ENCODE results near the gene CARHSP1.
"Not testable (repeated sequence)": the region's sequence is repeated elsewhere in the genome, so short reads cannot be mapped to it uniquely, and the experiment has no call there.

The CARHSP1 gene

GRCh38 chr16:8885674-8886592, 17.1 kb upstream of the CARHSP1 start:
- Histone ChIP-seq H3K9me3 (ENCODE audit: control insufficient read depth in 2 of 2, low read length in 2 of 2) (no peaks in the 10 kb centered on the region), H3K4me3 (ENCODE audit: low read length in 2 of 2) (no peak overlapping the region), H3K27ac (ENCODE audit: low read depth in 2 of 2, low read length in 2 of 2) (no peak overlapping the region), H3K4me1 (ENCODE audit: control insufficient read depth in 2 of 2, insufficient read depth in 2 of 2, low read length in 2 of 2) (peaks cover 22 to 24% of the 10 kb centered on the region in 2 donors), H3K9ac (ENCODE audit: low read depth in 1 of 2, low read length in 2 of 2) (no peak overlapping the region), H3K27me3 (ENCODE audit: control insufficient read depth in 2 of 2, insufficient read depth in 2 of 2, low read length in 2 of 2) (no peaks in the 10 kb centered on the region), H3K36me3 (ENCODE audit: control insufficient read depth in 2 of 2, insufficient read depth in 2 of 2, low read length in 2 of 2) (peaks cover 6 to 17% of the 10 kb centered on the region in 2 donors)

DNA sequence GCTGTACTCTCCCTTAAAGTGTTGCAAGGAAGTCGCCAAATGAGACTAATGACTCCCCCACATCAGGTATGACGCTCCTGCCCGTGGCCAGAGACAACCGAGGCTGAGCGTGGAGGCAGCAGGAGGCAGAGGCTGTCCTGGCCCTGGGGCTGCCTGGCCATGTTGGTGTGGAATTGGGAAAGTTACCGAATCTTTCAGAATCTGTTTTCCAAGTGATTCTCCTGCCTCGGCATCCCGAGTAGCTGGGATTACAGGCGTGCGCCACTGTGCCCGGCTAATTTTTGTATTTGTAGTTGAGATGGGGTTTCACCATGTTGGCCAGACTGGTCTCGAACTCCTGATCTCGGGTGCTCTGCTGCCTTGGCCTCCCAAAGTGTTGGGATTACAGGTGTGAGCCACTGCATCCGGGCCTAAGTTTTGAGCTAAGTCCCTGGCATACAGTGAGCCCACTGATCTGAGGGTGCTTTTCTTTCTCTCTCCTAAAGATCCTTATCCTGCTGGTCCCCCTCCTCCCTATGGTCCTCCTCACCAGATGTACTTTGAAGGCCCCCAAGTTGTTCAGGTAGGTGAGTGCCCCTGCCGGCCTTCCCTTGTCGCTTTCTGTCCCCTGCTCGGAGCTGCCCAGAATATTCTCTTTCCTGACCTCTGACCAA, 14.0 kb upstream of the CARHSP1 start:
- H3K4me1 ChIP-seq (ENCODE audit: control insufficient read depth in 2 of 2, insufficient read depth in 2 of 2, low read length in 2 of 2): peaks cover 22 to 24% of the 10 kb centered on the region in 2 donors
- H3K4me3 ChIP-seq (ENCODE audit: low read length in 2 of 2): no peak overlapping the region
- no peaks in the 10 kb centered on the region for H3K36me3 ChIP-seq (ENCODE audit: control insufficient read depth in 2 of 2, insufficient read depth in 2 of 2, low read length in 2 of 2)
- H3K9ac ChIP-seq (ENCODE audit: low read depth in 1 of 2, low read length in 2 of 2): no peak overlapping the region
- H3K27me3 ChIP-seq (ENCODE audit: control insufficient read depth in 2 of 2, insufficient read depth in 2 of 2, low read length in 2 of 2): no peaks in the 10 kb centered on the region
- no peak overlapping the region for H3K27ac ChIP-seq (ENCODE audit: low read depth in 2 of 2, low read length in 2 of 2)
- no peaks in the 10 kb centered on the region for H3K9me3 ChIP-seq (ENCODE audit: control insufficient read depth in 2 of 2, low read length in 2 of 2)

DNA sequence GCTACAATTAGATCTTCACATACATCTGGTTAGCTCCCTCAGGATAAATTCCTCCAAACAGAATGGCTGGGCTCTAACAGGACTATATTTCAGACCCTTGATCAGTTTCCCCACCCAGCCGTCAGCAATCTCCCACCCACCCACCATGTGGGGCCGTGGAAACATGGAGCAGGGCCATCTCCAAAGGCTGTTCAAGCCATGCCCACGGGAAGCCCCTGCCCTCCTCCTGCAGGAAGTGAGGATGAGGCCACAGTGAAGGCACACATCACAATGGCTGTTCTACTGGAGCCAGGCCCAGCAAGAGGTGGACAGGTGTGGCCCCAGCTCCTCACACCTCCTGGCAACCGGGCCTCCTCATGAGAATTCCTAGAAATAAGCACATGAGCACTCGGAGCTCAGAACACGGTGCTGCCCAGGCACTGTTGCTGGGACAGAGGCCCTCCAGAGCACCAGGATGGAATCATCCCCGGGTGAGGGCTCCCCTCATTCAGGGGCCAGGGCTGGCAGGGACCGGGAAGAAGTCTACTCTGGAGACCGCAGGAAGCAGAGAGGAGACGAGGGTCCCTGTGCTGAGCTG, 13.3 kb upstream of the CARHSP1 start, which contains the start of gene LITAFD:
Gene LITAFD, plus strand, starts transcription at position 311 of the 577 bp plus-strand sequence. CDS start 2,005 bp downstream, outside the sequence.
- Histone ChIP-seq H3K4me1 (ENCODE audit: control insufficient read depth in 2 of 2, insufficient read depth in 2 of 2, low read length in 2 of 2) (peaks cover 22 to 24% of the 10 kb centered on the region in 2 donors), H3K27ac (ENCODE audit: low read depth in 2 of 2, low read length in 2 of 2) (no peak within 1 kb of the TSS), H3K9ac (ENCODE audit: low read depth in 1 of 2, low read length in 2 of 2) (no peak within 1 kb of the TSS), H3K36me3 (ENCODE audit: control insufficient read depth in 2 of 2, insufficient read depth in 2 of 2, low read length in 2 of 2) (no peaks in the 10 kb centered on the region), H3K4me3 (ENCODE audit: low read length in 2 of 2) (no peak within 1 kb of the TSS), H3K9me3 (ENCODE audit: control insufficient read depth in 2 of 2, low read length in 2 of 2) (no peaks in the 10 kb centered on the region), H3K27me3 (ENCODE audit: control insufficient read depth in 2 of 2, insufficient read depth in 2 of 2, low read length in 2 of 2) (no peaks in the 10 kb centered on the region)

- no peaks in the 10 kb centered on the region for H3K36me3 ChIP-seq (ENCODE audit: control insufficient read depth in 2 of 2, insufficient read depth in 2 of 2, low read length in 2 of 2)
- no peak overlapping the region for H3K27ac ChIP-seq (ENCODE audit: low read depth in 2 of 2, low read length in 2 of 2)
- H3K4me3 ChIP-seq (ENCODE audit: low read length in 2 of 2): no peak overlapping the region
- H3K9ac ChIP-seq (ENCODE audit: low read depth in 1 of 2, low read length in 2 of 2): no peak overlapping the region
- no peaks in the 10 kb centered on the region for H3K9me3 ChIP-seq (ENCODE audit: control insufficient read depth in 2 of 2, low read length in 2 of 2)
- no peaks in the 10 kb centered on the region for H3K27me3 ChIP-seq (ENCODE audit: control insufficient read depth in 2 of 2, insufficient read depth in 2 of 2, low read length in 2 of 2)
- H3K4me1 ChIP-seq (ENCODE audit: control insufficient read depth in 2 of 2, insufficient read depth in 2 of 2, low read length in 2 of 2): peaks cover 19 to 20% of the 10 kb centered on the region in 2 donors
Measured at GRCh38 chr16:8880839-8881510, 12.2 kb upstream of the CARHSP1 start.

- no peak overlapping the region for H3K27ac ChIP-seq (ENCODE audit: low read depth in 2 of 2, low read length in 2 of 2)
- no peaks in the 10 kb centered on the region for H3K27me3 ChIP-seq (ENCODE audit: control insufficient read depth in 2 of 2, insufficient read depth in 2 of 2, low read length in 2 of 2)
- H3K9ac ChIP-seq (ENCODE audit: low read depth in 1 of 2, low read length in 2 of 2): no peak overlapping the region
- H3K36me3 ChIP-seq (ENCODE audit: control insufficient read depth in 2 of 2, insufficient read depth in 2 of 2, low read length in 2 of 2): no peaks in the 10 kb centered on the region
- H3K4me3 ChIP-seq (ENCODE audit: low read length in 2 of 2): no peak overlapping the region
- H3K4me1 ChIP-seq (ENCODE audit: control insufficient read depth in 2 of 2, insufficient read depth in 2 of 2, low read length in 2 of 2): no peaks in the 10 kb centered on the region
- no peaks in the 10 kb centered on the region for H3K9me3 ChIP-seq (ENCODE audit: control insufficient read depth in 2 of 2, low read length in 2 of 2)
Measured at GRCh38 chr16:8878523-8878911, 9.7 kb upstream of the CARHSP1 start.

DNA sequence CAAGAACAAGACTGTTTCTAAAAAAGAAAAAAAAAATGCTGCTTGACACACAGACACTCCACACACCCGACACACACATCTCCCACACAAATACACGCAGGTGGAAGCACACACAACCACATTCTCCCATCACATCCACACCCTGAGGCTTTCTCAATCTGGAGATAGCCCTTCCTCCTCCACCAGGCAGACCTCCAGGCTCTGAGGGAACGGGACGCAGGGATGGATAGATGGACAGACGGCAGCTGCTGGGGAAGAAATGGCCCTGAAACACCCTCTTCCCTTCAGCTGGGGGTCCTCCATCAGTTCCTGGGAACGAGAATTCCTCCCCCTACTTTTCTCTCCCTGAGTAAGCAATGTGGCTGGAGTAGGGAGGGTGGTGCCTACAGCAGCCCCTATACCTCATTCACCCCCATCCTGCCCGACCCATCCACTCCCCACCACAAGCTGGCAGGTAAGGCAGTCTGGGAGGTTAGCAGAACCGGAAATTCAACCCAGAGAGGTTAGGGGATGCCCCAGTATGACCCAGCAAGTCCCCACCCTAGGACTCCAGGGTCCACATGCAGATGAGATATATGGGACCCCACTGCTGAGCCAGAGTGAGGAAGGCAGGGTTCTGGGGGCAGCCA, 9.2 kb upstream of the CARHSP1 start:
- no peaks in the 10 kb centered on the region for H3K9me3 ChIP-seq (ENCODE audit: control insufficient read depth in 2 of 2, low read length in 2 of 2)
- H3K9ac ChIP-seq (ENCODE audit: low read depth in 1 of 2, low read length in 2 of 2): no peak overlapping the region
- no peaks in the 10 kb centered on the region for H3K27me3 ChIP-seq (ENCODE audit: control insufficient read depth in 2 of 2, insufficient read depth in 2 of 2, low read length in 2 of 2)
- H3K4me1 ChIP-seq (ENCODE audit: control insufficient read depth in 2 of 2, insufficient read depth in 2 of 2, low read length in 2 of 2): no peaks in the 10 kb centered on the region
- no peaks in the 10 kb centered on the region for H3K36me3 ChIP-seq (ENCODE audit: control insufficient read depth in 2 of 2, insufficient read depth in 2 of 2, low read length in 2 of 2)
- H3K27ac ChIP-seq (ENCODE audit: low read depth in 2 of 2, low read length in 2 of 2): no peak overlapping the region
- no peak overlapping the region for H3K4me3 ChIP-seq (ENCODE audit: low read length in 2 of 2)

DNA sequence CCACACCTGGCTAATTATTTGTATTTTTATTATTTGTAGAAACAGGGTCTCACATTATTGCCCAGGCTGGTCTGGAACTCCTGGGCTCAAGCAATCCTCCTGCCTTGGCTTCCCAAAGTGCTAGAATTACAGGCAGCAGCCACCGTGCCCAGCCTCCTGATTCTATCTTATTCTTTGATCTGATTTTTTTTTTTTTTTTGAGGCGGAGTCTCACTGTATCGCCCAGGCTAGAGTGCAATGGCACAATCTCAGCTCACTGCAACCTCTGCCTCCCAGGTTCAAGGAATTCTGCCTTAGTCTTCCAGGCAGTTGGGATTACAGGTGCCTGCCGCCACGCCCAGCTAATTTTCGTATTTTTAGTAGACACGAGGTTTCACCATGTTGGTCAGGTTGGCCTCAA, 6.5 kb upstream of the CARHSP1 start:
- H3K27ac ChIP-seq (ENCODE audit: low read depth in 2 of 2, low read length in 2 of 2); H3K4me1 ChIP-seq (ENCODE audit: control insufficient read depth in 2 of 2, insufficient read depth in 2 of 2, low read length in 2 of 2); H3K36me3 ChIP-seq (ENCODE audit: control insufficient read depth in 2 of 2, insufficient read depth in 2 of 2, low read length in 2 of 2); H3K9ac ChIP-seq (ENCODE audit: low read depth in 1 of 2, low read length in 2 of 2); H3K9me3 ChIP-seq (ENCODE audit: control insufficient read depth in 2 of 2, low read length in 2 of 2); H3K4me3 ChIP-seq (ENCODE audit: low read length in 2 of 2); H3K27me3 ChIP-seq (ENCODE audit: control insufficient read depth in 2 of 2, insufficient read depth in 2 of 2, low read length in 2 of 2): not testable (repeated sequence)

DNA sequence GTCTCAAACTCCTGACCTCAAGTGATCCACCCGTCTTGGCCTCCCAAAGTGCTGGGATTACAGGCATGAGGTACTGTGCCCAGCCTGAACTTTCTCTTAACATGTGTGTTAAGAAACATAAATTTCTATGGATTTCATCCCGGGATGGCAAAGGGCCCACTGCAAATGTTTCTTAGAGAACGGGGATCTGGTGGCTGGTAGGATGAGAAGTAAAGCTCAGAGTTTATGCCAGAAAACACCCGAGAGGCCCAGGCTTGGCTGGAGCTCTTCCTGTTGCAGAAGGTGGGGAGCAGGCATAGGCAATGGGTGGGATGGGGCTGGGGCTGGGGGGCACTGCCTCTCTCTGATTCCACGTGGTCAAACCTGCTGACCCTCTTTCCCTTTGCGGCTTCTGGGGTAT, 5.6 kb upstream of the CARHSP1 start:
- no peaks in the 10 kb centered on the region for H3K36me3 ChIP-seq (ENCODE audit: control insufficient read depth in 2 of 2, insufficient read depth in 2 of 2, low read length in 2 of 2)

GRCh38 chr16:8873866-8874195, 5.0 kb upstream of the CARHSP1 start:
- H3K27me3 ChIP-seq (ENCODE audit: control insufficient read depth in 2 of 2, insufficient read depth in 2 of 2, low read length in 2 of 2); H3K9ac ChIP-seq (ENCODE audit: low read depth in 1 of 2, low read length in 2 of 2); H3K36me3 ChIP-seq (ENCODE audit: control insufficient read depth in 2 of 2, insufficient read depth in 2 of 2, low read length in 2 of 2); H3K4me1 ChIP-seq (ENCODE audit: control insufficient read depth in 2 of 2, insufficient read depth in 2 of 2, low read length in 2 of 2); H3K9me3 ChIP-seq (ENCODE audit: control insufficient read depth in 2 of 2, low read length in 2 of 2); H3K4me3 ChIP-seq (ENCODE audit: low read length in 2 of 2); H3K27ac ChIP-seq (ENCODE audit: low read depth in 2 of 2, low read length in 2 of 2): not testable (repeated sequence)

More for the DNA sequence above, 5.6 kb upstream of the CARHSP1 start:
- peaks cover 3 to 4% of the 10 kb centered on the region in 2 donors for H3K4me1 ChIP-seq (ENCODE audit: control insufficient read depth in 2 of 2, insufficient read depth in 2 of 2, low read length in 2 of 2)
- no peak overlapping the region for H3K27ac ChIP-seq (ENCODE audit: low read depth in 2 of 2, low read length in 2 of 2)
- no peaks in the 10 kb centered on the region for H3K27me3 ChIP-seq (ENCODE audit: control insufficient read depth in 2 of 2, insufficient read depth in 2 of 2, low read length in 2 of 2)
- no peaks in the 10 kb centered on the region for H3K9me3 ChIP-seq (ENCODE audit: control insufficient read depth in 2 of 2, low read length in 2 of 2)
- no peak overlapping the region for H3K9ac ChIP-seq (ENCODE audit: low read depth in 1 of 2, low read length in 2 of 2)
- no peak overlapping the region for H3K4me3 ChIP-seq (ENCODE audit: low read length in 2 of 2)
